H1 (cell line): ENCODE measurements around the gene KCNQ1OT1. TPM values are rescaled to one million over a fixed set of nuclear protein-coding genes. Genes with fewer than 3 reads are reported as not detected.

Experiments
- CTCF ChIA-PET: fragments of 300-600 bp; sonication (Branson Sonifier 250); formaldehyde crosslinking; loops from one replicate; lab custom pipeline; 2021; ENCODE audit not compliant: partially characterized antibody; lab: Charles Lee
- POLR2A ChIA-PET: fragments of 300-600 bp; sonication (Branson Sonifier 250); formaldehyde crosslinking; loops from one replicate; lab custom pipeline; 2021; ENCODE audit warnings: inconsistent platforms; ENCODE audit not compliant: partially characterized antibody; lab: Charles Lee
- DNase-seq, 2 experiments: peaks; one replicate each; pipeline versions ENCODE4 v3.0.0 to v3.0.0-alpha.2; 2010 to 2022; ENCODE audit warnings: low spot score in 2 of 2, low read depth in 1 of 2, mixed read lengths in 1 of 2
- FAIRE-seq: peaks from 2 replicates; lab custom pipeline; 2011; peaks lifted over from hg19 to GRCh38; lab: Jason Lieb, UNC
- H2AFZ ChIP-seq: 2 replicates; pipeline ENCODE4 v1.8.1; 2012; ENCODE audit warnings: low read length, inconsistent platforms
- H2AK5ac ChIP-seq: 2 replicates; pipeline ENCODE4 v1.6.1; 2013; ENCODE audit warnings: low read depth, low read length
- H2BK120ac ChIP-seq: replicated peaks from 2 replicates; pipeline ENCODE3; 2013; ENCODE audit warnings: low read depth, low read length, inconsistent platforms
- H2BK12ac ChIP-seq: 2 replicates; pipeline ENCODE4 v1.6.1; 2013; ENCODE audit warnings: low read depth, low read length
- H2BK15ac ChIP-seq: 2 replicates; pipeline ENCODE4 v1.6.1; 2013; ENCODE audit warnings: low read length
- H2BK20ac ChIP-seq: 2 replicates; pipeline ENCODE4 v1.6.1; 2013; ENCODE audit warnings: low read length
- H2BK5ac ChIP-seq: 2 replicates; pipeline ENCODE4 v1.6.1; 2013; ENCODE audit warnings: low read depth, low read length
- H3K14ac ChIP-seq: 2 replicates; pipeline ENCODE4 v1.6.1; 2013; ENCODE audit warnings: inconsistent platforms; ENCODE audit not compliant: insufficient read length
- H3K18ac ChIP-seq: 2 replicates; pipeline ENCODE4 v1.6.1; 2013; ENCODE audit warnings: low read length; ENCODE audit errors: extremely low read depth
- H3K23ac ChIP-seq: 2 replicates; pipeline ENCODE4 v1.6.1; 2013; ENCODE audit warnings: inconsistent platforms; ENCODE audit not compliant: insufficient read length
- H3K23me2 ChIP-seq: 2 replicates; pipeline ENCODE4 v1.6.1; 2013; ENCODE audit warnings: low read depth, low read length
- H3K27ac ChIP-seq: 2 replicates; pipeline ENCODE4 v1.6.1; 2011; ENCODE audit warnings: low read depth, low read length, inconsistent platforms
- H3K27me3 ChIP-seq, 4 experiments: replicated peaks in 1 of 4; 1 replicate in 1 of 4; 2 replicates in 3 of 4; pipeline versions ENCODE4 v1.6.1 to v1.8.1; 2011 to 2013; ENCODE audit warnings: low read length in 3 of 4, mild to moderate bottlenecking in 3 of 4, inconsistent platforms in 2 of 4, mixed read lengths in 2 of 4, moderate library complexity in 1 of 4; ENCODE audit not compliant: control insufficient read depth in 3 of 4, insufficient read depth in 3 of 4; ENCODE audit errors: extremely low read depth in 1 of 4
- H3K36me3 ChIP-seq, 4 experiments: 2 replicates each; pipeline versions ENCODE4 v1.6.1 to v1.8.1; 2011 to 2013; ENCODE audit warnings: mild to moderate bottlenecking in 4 of 4, low read length in 3 of 4, moderate library complexity in 2 of 4, control low read depth in 1 of 4, inconsistent platforms in 1 of 4; ENCODE audit not compliant: insufficient read depth in 4 of 4, control insufficient read depth in 2 of 4
- H3K4ac ChIP-seq: replicated peaks from 2 replicates; pipeline ENCODE3; 2013; ENCODE audit warnings: low read length, low read depth, mixed read lengths, inconsistent platforms; ENCODE audit not compliant: insufficient read length
- H3K4me1 ChIP-seq, 4 experiments: replicated peaks in 1 of 4; 1 replicate in 1 of 4; 2 replicates in 3 of 4; pipeline versions ENCODE4 v1.6.1 to v1.8.1; 2011 to 2013; ENCODE audit warnings: low read length in 3 of 4, inconsistent platforms in 2 of 4, mixed read lengths in 1 of 4; ENCODE audit not compliant: insufficient read depth in 4 of 4, control insufficient read depth in 3 of 4
- H3K4me2 ChIP-seq, 2 experiments: 2 replicates each; pipeline versions ENCODE4 v1.6.1 to v1.8.1; 2011 to 2013; ENCODE audit warnings: low read depth in 2 of 2, low read length in 2 of 2, control low read depth in 1 of 2, inconsistent platforms in 1 of 2, mild to moderate bottlenecking in 1 of 2; ENCODE audit not compliant: insufficient read depth in 1 of 2
- H3K4me3 ChIP-seq, 4 experiments: fragments of 200-600, 300-600 bp in 1 of 4; sonication (generic), shearing (Covaris generic), sonication (Bioruptor Twin) in 1 of 4; 2 replicates each; pipeline versions ENCODE4 v1.5.1 to v1.8.1; 2011 to 2016; ENCODE audit warnings: low read length in 4 of 4, low read depth in 3 of 4, control low read depth in 2 of 4, inconsistent platforms in 2 of 4, mild to moderate bottlenecking in 2 of 4, mixed read lengths in 1 of 4, moderate library complexity in 1 of 4; ENCODE audit not compliant: insufficient read depth in 2 of 4; ENCODE audit errors: extremely low read depth in 1 of 4
- H3K56ac ChIP-seq: replicated peaks from 2 replicates; pipeline ENCODE3; 2013; ENCODE audit warnings: low read depth, mild to moderate bottlenecking, mixed read lengths, low read length, inconsistent platforms; ENCODE audit not compliant: insufficient read length
- H3K79me1 ChIP-seq: 2 replicates; pipeline ENCODE4 v1.6.1; 2013; ENCODE audit warnings: low read depth, low read length, control low read depth
- H3K79me2 ChIP-seq, 2 experiments: 2 replicates each; pipeline versions ENCODE4 v1.6.1 to v1.8.1; 2012 to 2013; ENCODE audit warnings: low read length in 2 of 2, mild to moderate bottlenecking in 2 of 2, inconsistent platforms in 1 of 2; ENCODE audit not compliant: insufficient read depth in 2 of 2, control insufficient read depth in 1 of 2
- H3K9ac ChIP-seq, 4 experiments: replicated peaks in 1 of 4; 1 replicate in 1 of 4; 2 replicates in 3 of 4; pipeline versions ENCODE4 v1.6.1 to v1.8.1; 2011 to 2013; ENCODE audit warnings: low read depth in 3 of 4, low read length in 3 of 4, control low read depth in 2 of 4, mild to moderate bottlenecking in 2 of 4, moderate library complexity in 2 of 4, inconsistent platforms in 1 of 4; ENCODE audit errors: extremely low read depth in 1 of 4
- H3K9me3 ChIP-seq, 2 experiments: 2 replicates each; pipeline versions ENCODE4 v1.6.1 to v1.8.1; 2012 to 2013; ENCODE audit warnings: mild to moderate bottlenecking in 2 of 2, moderate library complexity in 2 of 2, control low read depth in 1 of 2, inconsistent platforms in 1 of 2, low read depth in 1 of 2, low read length in 1 of 2, mixed read lengths in 1 of 2; ENCODE audit not compliant: insufficient read depth in 2 of 2
- H4K20me1 ChIP-seq, 2 experiments: replicated peaks in 1 of 2; 2 replicates each; pipeline versions ENCODE3 to v1.8.1; 2011 to 2013; ENCODE audit warnings: inconsistent platforms in 2 of 2, low read length in 2 of 2, mild to moderate bottlenecking in 1 of 2; ENCODE audit not compliant: insufficient read depth in 2 of 2, control insufficient read depth in 1 of 2
- H4K5ac ChIP-seq: 2 replicates; pipeline ENCODE4 v1.6.1; 2013; ENCODE audit warnings: low read length, low read depth, mixed read lengths, inconsistent platforms; ENCODE audit not compliant: insufficient read length
- H4K8ac ChIP-seq: 2 replicates; pipeline ENCODE4 v1.8.0; 2013; ENCODE audit warnings: mild to moderate bottlenecking, moderate library complexity, low read length, inconsistent platforms; ENCODE audit not compliant: insufficient read depth; ENCODE audit errors: extremely low read depth
- H4K91ac ChIP-seq: replicated peaks from 2 replicates; pipeline ENCODE3; 2013; ENCODE audit warnings: low read length, mixed read lengths, inconsistent platforms; ENCODE audit not compliant: insufficient read length
- CTBP2 ChIP-seq: IDR thresholded peaks from 2 replicates; pipeline ENCODE4 v1.7.0; 2011; ENCODE audit warnings: borderline replicate concordance, mild to moderate bottlenecking, moderate library complexity, mixed read lengths, low read length; ENCODE audit not compliant: insufficient read depth, insufficient read length
- MAFK ChIP-seq: IDR thresholded peaks from 2 replicates; pipeline ENCODE4 v1.6.1; 2012; ENCODE audit warnings: low read depth, mild to moderate bottlenecking, improper control_type of control experiment, low read length
- WGBS, 2 experiments: shearing (Covaris generic) in 1 of 2; methylation state at CpG; one replicate each; pipeline versions ENCODE4 v1.1.6 to v1.1.7; 2013 to 2015; ENCODE audit warnings: low lambda C conversion rate in 2 of 2, mixed read lengths in 2 of 2, inconsistent platforms in 1 of 2, low coverage in 1 of 2, missing lambda C conversion rate in 1 of 2; ENCODE audit not compliant: insufficient replicate concordance in 2 of 2, insufficient coverage in 1 of 2, insufficient read length in 1 of 2; ENCODE audit errors: extremely low coverage in 1 of 2, missing lambda C conversion rate in 1 of 2; 5-methylcytosine and 5-hydroxymethylcytosine counted together
- polyA plus RNA-seq, 7 experiments: library from polyadenylated mRNA; depleted of rRNA in 3 of 7; stranded (reverse) in 5 of 7; unstranded in 2 of 7; fragments of >200 nt in 5 of 7; fragments of 200-250 nt in 2 of 7; gene quantifications; 1 replicate in 5 of 7; 2 replicates in 1 of 7; 4 replicates in 1 of 7; pipeline versions ENCODE4 v1.2.1 to v1.2.3, GENCODE V29; 2011 to 2013; ENCODE audit warnings: missing spikeins in 2 of 7, mixed read lengths in 2 of 7
- total RNA-seq: library from RNA; stranded (reverse); fragmentation: NEBNext Ultra II Directional; extraction: Animal tissue kit (Norgen Biotek cat#: 25700); gene quantifications from 2 replicates; pipeline ENCODE4 v1.2.1, GENCODE V29; 2021

Gene KCNQ1OT1
- total and polyA plus RNA-seq, 2 of the 8 experiments (the other 6 are each of a cell fraction or from before 2014, with no cell fraction given), result 0.21 to 1.2 TPM

DNA sequence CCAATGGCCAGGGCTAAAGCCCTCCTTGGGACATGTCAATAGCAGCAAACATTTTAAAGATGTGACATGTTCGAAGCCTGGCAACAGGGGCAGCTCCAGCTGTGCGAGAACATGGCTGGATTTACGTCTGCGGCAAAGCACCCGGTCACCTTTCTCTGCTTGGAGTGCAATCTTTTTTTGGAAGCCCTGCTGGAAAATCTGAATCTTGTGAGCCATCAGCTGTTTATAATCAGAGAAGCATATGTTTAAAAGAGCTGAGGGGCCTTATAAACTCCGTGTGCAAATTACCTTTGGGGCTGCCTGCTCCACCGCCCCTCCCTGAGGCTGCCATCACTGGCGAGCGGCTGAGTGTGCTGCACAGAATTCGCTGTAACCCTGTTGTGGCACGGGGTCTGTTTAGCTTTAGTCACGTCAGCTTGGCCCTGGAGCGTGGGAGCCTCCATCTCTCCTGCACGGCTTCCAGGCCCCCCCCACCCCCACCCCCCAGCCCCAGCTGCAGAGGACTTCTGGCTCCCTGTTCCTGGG is 9.0 kb upstream of the KCNQ1OT1 start:
- no peaks in the 10 kb centered on the region for H3K23me2 ChIP-seq
- no peak overlapping the region for H2BK15ac ChIP-seq
- CTCF ChIA-PET, result interaction anchor here (0.6 to 1.4 kb wide), 5 partner anchors 12 to 182 kb away, joined by 3 read pairs; no protein-coding TSS in a partner anchor
- TF ChIP-seq CTBP2 (no peak), MAFK (no peak)

More for the DNA sequence above, 9.0 kb upstream of the KCNQ1OT1 start:
- Histone ChIP-seq H4K5ac (no peak overlapping the region), H3K4me2 (no peak overlapping the region), H4K20me1 (no peaks in the 10 kb centered on the region), H3K56ac (no peak overlapping the region), H3K4me1 (peaks cover 0 to 4% (median 2%) of the 10 kb centered on the region in 4 experiments; a peak in 5 of 7 replicates), H3K9ac (no peak overlapping the region), H2BK120ac (no peak overlapping the region), H3K27ac (no peak overlapping the region), H3K9me3 (peaks cover 0 to 12% of the 10 kb centered on the region in 2 experiments; a peak in 2 of 4 replicates), H3K23ac (no peak overlapping the region), H3K4me3 (no peak overlapping the region), H2AK5ac (no peak overlapping the region), H3K18ac (no peak overlapping the region), H4K8ac (no peak overlapping the region), H3K79me2 (no peaks in the 10 kb centered on the region), H4K91ac (no peak overlapping the region), H3K27me3 (peaks cover 3 to 57% (median 29%) of the 10 kb centered on the region in 4 experiments; a peak in 6 of 7 replicates), H3K36me3 (no peaks in the 10 kb centered on the region), H2BK12ac (no peak overlapping the region), H2BK5ac (no peak overlapping the region), H3K4ac (no peak overlapping the region), H3K79me1 (no peaks in the 10 kb centered on the region), H3K14ac (no peak overlapping the region), H2AFZ (no peak overlapping the region), H2BK20ac (no peak overlapping the region)
- POLR2A ChIA-PET, result interaction anchor here (1.1 to 1.4 kb wide), 2 partner anchors 16 to 176 kb away, joined by 3 to 4 read pairs; partner anchors contain the start of gene CDKN1C
- no peak for DNase-seq
- no peak for FAIRE-seq
- WGBS, 2 experiments, result 81% methylated on average over 13 of the region's 14 CpGs; no CpG with 5 or more reads in 1 of the 2 experiments
